CD4-positive, alpha-beta T cell treated with Interleukin-4 for 1 hour (primary cell): ENCODE results near the gene LAMA2.

Source experiments
- DNase-seq, 2 donors: peaks; one replicate each; pipeline ENCODE4 v3.0.0-alpha.2; 2020 to 2022

The LAMA2 gene

DNA sequence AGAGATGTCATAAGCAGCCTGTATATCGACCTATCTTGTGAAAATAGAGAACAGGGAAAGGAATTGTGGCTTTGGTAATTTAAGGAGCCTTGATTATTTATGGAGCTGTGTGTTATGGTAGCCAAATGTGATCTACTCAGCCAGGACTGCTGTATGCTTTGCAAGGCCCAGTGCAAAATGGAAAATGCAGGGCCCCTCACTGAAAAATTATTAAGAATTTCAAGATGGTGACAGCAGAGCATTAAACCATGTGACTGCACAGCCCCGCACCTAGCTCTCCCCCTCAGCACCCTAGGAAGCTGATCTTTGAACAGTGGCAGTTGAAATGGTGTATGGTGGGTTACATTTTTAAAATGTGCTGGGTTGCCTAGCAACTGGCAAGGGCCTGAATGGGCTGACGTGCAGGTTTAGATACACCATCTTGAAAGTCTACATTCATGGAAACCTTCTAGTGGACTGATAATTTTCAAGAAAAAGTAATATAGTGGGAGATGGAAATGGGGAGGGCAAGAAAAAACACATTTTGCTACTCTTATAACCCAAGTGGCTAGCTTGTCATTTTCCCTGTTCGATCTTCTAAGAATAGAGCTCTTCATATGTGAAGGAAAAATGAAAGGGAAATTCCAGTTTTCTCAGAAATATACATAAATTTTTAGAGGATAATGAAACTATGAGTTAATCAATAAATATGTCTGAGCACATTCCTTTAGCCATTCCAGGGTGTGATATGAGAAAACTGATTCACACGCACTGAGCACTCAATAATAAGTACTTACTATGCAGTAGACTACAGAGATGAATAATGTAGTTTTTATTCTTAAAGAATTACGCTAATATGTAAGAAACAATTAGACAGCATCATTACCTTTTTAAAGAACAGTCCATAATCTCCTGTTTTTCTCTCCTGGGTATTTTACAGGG is 619.1 kb downstream of the LAMA2 start:
- no peak for DNase-seq

DNA sequence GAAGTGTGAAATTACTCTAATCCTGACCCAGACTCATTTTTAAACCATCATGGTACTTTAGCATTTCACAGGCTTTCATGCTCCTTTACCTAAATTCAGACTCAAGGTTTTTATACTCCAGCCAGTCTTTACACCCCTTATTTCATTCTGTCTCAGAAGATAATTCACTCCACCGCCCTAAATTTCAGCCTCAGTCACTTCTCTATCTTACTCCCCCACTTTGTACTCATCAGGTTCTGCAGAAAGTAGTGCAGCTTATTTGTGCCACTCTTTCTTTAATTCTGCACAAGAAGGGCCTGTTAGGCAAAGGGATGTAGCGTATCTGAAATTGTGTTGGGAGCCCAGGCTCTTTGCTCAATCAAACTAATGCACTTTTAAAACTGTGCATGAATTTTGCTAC is 621.5 kb downstream of the LAMA2 start:
- no peak for DNase-seq

- no peak for DNase-seq
Observed at GRCh38 chr6:129507059-129507807, 624.3 kb downstream of the LAMA2 start.

DNA sequence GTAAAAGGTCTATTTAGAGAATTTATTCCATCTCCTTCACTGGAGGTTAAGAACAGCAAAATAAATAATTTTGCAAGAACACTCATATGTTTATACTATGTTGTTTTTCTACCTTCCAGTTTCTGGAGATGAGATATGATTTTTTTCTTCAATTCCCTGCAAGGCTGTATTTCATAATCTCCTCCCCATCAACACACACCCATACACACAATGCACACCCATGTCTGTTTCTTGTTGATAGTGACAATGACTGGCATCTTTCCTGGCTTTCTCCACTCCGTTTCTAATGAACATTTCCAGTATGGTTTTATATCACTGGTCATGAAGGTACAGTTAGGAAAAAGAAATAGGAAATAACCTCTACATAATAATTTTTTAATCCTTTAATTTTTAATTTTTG is 624.9 kb downstream of the LAMA2 start:
- no peak for DNase-seq

- DNase-seq = no peak
Observed at GRCh38 chr6:129508477-129509145, 625.7 kb downstream of the LAMA2 start.

DNA sequence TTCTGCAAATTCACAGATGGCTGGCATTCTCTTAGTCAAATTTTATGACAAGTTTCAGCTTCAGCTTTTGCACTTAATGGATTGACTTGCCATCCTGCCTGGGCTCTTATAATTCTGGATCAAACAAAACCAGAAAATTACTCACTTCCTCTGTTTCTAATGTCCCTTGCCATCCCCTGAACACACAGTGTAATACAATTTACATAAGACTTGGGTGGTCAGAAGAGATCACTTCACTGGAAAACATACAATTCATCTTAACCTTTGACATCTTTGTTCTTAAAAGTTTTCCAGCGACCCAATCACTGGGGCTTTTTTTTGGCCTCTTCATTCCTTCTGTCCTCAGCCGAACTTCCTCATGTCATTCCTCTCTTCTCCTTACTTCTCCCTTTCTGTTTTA is 628.0 kb downstream of the LAMA2 start:
- no peak for DNase-seq

- DNase-seq = no peak
Observed at GRCh38 chr6:129513471-129513870, 630.5 kb downstream of the LAMA2 start.

GRCh38 chr6:129515004-129515403 is 632.1 kb downstream of the LAMA2 start:
- no peak for DNase-seq

- DNase-seq = no peak
Observed at GRCh38 chr6:129516005-129516404, 633.1 kb downstream of the LAMA2 start.

GRCh38 chr6:129516787-129517186 is 633.8 kb downstream of the LAMA2 start:
- DNase-seq = no peak

GRCh38 chr6:129517288-129517687 is 634.4 kb downstream of the LAMA2 start:
- DNase-seq = no peak

DNA sequence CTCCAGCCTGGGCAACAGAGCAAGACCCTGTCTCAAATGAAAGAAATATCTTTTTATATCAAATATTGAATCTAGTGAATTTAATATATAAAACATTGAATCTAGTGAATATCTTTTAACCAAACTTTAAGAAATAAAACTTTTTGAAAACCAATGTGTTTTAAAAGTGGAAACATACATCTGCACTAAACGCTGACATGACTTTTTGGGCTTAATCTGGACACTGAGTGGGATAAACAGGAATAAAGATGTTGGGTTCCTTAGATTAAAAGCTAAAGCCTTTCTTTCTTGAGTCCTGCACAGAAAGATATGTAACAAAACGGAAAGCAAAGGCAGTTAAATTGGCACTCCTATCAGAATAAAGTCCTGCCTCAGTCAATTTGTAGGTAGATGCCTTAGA is 636.8 kb downstream of the LAMA2 start:
- DNase-seq = no peak

DNA sequence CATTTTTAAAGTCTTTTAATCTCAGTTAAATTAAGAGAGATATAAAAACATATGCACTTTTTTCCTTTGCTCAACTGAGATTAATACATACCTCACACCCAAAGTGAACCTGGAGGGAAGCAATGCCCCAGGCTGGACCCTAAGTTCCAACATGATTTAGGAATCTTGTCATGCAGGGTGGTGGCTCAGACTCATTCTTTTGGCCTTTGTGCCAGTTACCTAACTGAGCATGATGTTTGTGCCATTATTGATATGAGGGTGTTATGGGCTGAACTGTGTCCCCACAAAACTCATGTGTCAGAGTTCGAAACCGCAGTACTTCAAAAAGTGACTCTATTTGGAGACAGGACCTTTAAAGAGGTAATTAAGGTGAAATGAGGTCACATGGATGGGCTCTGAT is 639.0 kb downstream of the LAMA2 start:
- DNase-seq = no peak

- DNase-seq = no peak
Observed at GRCh38 chr6:129523816-129524215, 640.9 kb downstream of the LAMA2 start.

- DNase-seq = no peak
Observed at GRCh38 chr6:129525055-129525454, 642.1 kb downstream of the LAMA2 start.

- no peak for DNase-seq
Observed at GRCh38 chr6:129534926-129535325, 652.0 kb downstream of the LAMA2 start.

GRCh38 chr6:129536271-129536670 is 653.3 kb downstream of the LAMA2 start:
- no peak for DNase-seq

DNA sequence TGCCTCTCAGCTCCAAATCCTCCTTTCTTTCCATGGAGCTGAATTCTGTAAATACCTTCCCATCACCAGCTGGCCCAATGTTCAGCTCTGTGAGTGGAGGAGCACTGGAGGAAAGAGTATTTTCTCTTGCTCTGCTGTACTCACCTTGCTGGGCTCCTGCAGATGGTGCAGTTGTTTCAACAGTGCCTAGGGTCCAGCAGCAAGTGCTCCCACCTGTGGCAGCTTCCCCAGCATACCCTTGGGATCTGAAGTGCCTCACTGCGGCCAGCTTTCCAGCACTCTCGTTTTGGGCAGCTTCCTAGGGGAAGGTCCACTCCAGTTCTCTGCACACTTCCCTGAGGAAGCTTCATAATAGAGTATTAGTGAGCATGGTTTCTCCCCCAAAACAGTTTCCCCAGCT is 656.1 kb downstream of the LAMA2 start:
- DNase-seq = no peak

- no peak for DNase-seq
Observed at GRCh38 chr6:129542705-129543104, 659.8 kb downstream of the LAMA2 start.

DNA sequence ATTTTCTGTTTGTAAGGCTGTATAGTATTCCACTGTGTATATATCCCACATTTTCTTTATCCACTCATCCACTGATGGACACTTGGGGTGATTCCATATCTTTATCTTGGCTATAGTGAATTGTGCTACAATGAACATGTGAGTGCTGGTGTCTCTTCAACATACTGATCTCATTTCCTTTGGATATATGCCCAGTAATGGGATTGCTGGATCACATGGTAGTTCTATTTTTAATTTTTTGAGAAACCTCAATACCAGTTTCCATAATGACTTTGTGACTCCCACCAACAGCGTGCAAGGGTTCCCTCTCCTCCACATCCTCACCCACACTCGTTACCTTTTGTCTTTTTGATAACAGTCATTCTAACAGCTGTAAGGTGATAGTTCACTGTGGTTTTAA is 661.0 kb downstream of the LAMA2 start:
- DNase-seq = no peak

- no peak for DNase-seq
Observed at GRCh38 chr6:129544892-129545612, 662.1 kb downstream of the LAMA2 start.

DNA sequence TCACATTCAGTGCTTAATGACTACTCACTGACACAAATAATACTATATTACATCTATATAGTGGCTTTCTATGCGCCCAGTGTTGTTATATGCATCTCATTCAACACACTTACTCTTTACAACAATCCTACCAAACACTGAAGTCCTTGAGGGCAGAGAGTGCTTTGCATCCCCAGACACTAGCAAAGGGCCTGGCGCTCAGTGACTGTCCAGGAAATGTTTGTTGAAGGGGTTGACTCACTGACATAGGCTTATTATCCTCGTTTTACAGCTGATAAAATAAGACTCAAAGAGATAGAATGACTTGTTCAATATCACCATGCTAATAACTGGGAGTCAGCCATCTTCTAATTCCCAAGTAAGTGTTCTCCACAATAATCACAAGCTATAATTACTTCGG is 663.8 kb downstream of the LAMA2 start:
- no peak for DNase-seq

- DNase-seq = no peak
Observed at GRCh38 chr6:129551486-129551885, 668.5 kb downstream of the LAMA2 start.
